ENCODE results near the gene PLA2G4A. TPM values are rescaled to one million over a fixed set of nuclear protein-coding genes. Genes with fewer than 3 reads are reported as not detected.

Gene PLA2G4A
- polyA plus RNA-seq, 1 donor (not counting 4 experiments of a cell fraction or from before 2014, with no cell fraction given): 29.2 TPM

DNA sequence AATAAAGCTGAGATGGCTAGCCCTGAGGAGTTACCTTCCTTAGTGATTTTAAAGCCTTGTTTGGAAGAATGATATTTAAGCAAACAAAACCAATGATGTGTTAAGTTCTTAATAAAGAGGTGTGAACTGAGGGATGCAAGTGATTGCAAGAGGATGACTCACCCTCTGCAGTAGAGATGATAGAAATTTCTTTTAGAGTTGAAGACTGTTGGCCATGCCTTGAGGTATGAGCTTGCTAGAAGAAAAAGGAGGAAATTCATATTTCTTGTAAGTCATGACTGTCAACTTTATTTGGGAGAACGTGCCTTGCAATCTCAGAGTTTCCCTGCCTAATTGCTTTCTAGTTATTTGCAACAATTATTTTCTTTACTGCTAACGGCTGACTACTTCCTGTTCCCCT lies 94.7 kb downstream of the PLA2G4A start:
- H3K27me3 ChIP-seq (ENCODE audit: control insufficient read depth, extremely low read depth, insufficient read depth, low read length): no peaks in the 10 kb centered on the region
- no peak for DNase-seq (ENCODE audit: low read depth, low spot score)
- H4K20me1 ChIP-seq (ENCODE audit: control insufficient read depth, extremely low read depth, insufficient read depth, low read length): no peaks in the 10 kb centered on the region

DNA sequence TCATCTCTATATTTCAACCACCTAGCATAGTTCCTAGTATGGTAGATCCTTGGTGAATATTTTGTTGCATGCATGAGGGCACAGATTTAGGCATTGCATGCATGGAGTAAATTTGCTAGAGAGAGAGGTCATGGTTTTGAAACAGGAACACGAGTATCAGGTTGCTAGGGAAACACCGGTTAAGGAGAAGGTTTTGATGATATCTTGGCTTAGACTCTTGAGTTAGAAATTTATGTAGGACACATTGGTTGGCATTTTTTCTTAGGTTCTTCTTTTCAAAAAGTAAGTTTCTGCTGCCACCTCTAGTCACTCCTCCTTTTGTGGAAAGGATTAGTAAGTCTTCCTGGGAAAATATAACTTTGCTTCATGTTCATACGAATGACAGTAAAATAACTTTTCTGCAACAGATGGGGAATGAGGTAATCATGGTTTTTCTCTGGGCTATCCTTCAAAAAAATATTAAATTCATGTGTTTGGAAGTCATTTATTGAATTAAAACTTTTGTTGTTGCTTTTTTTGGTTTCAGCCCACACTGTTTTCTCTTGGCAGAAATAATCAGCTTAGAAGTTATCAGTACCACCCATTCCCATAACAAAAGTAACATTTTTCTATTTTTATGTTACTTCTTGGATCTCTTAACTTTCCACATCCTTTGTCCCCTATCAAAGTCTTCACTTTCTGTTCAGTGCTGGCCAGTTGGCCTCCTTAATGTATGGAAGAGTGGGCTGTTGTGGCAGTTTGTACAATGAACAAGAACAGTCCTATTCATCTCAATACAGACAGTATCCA lies 97.3 kb downstream of the PLA2G4A start:
- Histone ChIP-seq H2AFZ (ENCODE audit: control insufficient read depth, low read length) (no peak overlapping the region), H3K4me3 (ENCODE audit: control insufficient read depth in 2 of 3, extremely low read depth in 1 of 3, insufficient read depth in 2 of 3, low read depth in 1 of 3, low read length in 3 of 3) (no peak overlapping the region), H3K9me1 (ENCODE audit: control insufficient read depth, extremely low read depth, insufficient read depth, low read length) (no peaks in the 10 kb centered on the region), H4K20me1 (ENCODE audit: control insufficient read depth, extremely low read depth, insufficient read depth, low read length) (no peaks in the 10 kb centered on the region), H3K27me3 (ENCODE audit: control insufficient read depth, extremely low read depth, insufficient read depth, low read length) (no peaks in the 10 kb centered on the region), H3K9me3 (ENCODE audit: control insufficient read depth, low read depth, low read length) (no peaks in the 10 kb centered on the region), H3K36me3 (ENCODE audit: control insufficient read depth in 2 of 2, extremely low read depth in 1 of 2, insufficient read depth in 2 of 2, low read length in 2 of 2) (no peaks in the 10 kb centered on the region), H3K79me2 (ENCODE audit: control insufficient read depth, insufficient read depth, low read length) (no peaks in the 10 kb centered on the region), H3K9ac (ENCODE audit: control insufficient read depth, extremely low read depth, insufficient read depth, low read length) (no peak overlapping the region), H3K27ac (ENCODE audit: control insufficient read depth, insufficient read depth, low read length) (no peak overlapping the region), H3K4me2 (ENCODE audit: control insufficient read depth, extremely low read depth, insufficient read depth, low read depth, low read length) (no peak overlapping the region), H3K4me1 (ENCODE audit: control insufficient read depth, extremely low read depth, insufficient read depth, low read length) (peaks cover 14% of the 10 kb centered on the region)
- no peak for DNase-seq (ENCODE audit: low read depth, low spot score)
- TF ChIP-seq EZH2 (IDR thresholded peaks at IDR 0.05; ENCODE audit: low read length): no peak
- TF ChIP-seq, protein P1, sequence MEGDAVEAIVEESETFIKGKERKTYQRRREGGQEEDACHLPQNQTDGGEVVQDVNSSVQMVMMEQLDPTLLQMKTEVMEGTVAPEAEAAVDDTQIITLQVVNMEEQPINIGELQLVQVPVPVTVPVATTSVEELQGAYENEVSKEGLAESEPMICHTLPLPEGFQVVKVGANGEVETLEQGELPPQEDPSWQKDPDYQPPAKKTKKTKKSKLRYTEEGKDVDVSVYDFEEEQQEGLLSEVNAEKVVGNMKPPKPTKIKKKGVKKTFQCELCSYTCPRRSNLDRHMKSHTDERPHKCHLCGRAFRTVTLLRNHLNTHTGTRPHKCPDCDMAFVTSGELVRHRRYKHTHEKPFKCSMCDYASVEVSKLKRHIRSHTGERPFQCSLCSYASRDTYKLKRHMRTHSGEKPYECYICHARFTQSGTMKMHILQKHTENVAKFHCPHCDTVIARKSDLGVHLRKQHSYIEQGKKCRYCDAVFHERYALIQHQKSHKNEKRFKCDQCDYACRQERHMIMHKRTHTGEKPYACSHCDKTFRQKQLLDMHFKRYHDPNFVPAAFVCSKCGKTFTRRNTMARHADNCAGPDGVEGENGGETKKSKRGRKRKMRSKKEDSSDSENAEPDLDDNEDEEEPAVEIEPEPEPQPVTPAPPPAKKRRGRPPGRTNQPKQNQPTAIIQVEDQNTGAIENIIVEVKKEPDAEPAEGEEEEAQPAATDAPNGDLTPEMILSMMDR (optimal IDR thresholded peaks at IDR 0.05 in 1 of 3, IDR thresholded peaks at IDR 0.05 in 1 of 3, conservative IDR thresholded peaks at IDR 0.05 in 1 of 3; ENCODE audit: extremely low read depth in 1 of 3, insufficient read depth in 2 of 3, low read length in 3 of 3): no peak
- dilution Hi-C loops (cut with MboI; ENCODE audit: extremely low pct_ligation_motif_present, low sequenced_read_pairs): no loop called here
- FAIRE-seq: peak; percentile 43

More for the DNA sequence above, 94.7 kb downstream of the PLA2G4A start:
- Histone ChIP-seq H3K4me1 (ENCODE audit: control insufficient read depth, extremely low read depth, insufficient read depth, low read length) (peaks cover 14% of the 10 kb centered on the region), H3K36me3 (ENCODE audit: control insufficient read depth in 2 of 2, extremely low read depth in 1 of 2, insufficient read depth in 2 of 2, low read length in 2 of 2) (no peaks in the 10 kb centered on the region), H3K79me2 (ENCODE audit: control insufficient read depth, insufficient read depth, low read length) (no peaks in the 10 kb centered on the region), H3K9me3 (ENCODE audit: control insufficient read depth, low read depth, low read length) (no peaks in the 10 kb centered on the region), H3K9me1 (ENCODE audit: control insufficient read depth, extremely low read depth, insufficient read depth, low read length) (no peaks in the 10 kb centered on the region), H3K9ac (ENCODE audit: control insufficient read depth, extremely low read depth, insufficient read depth, low read length) (no peak overlapping the region), H2AFZ (ENCODE audit: control insufficient read depth, low read length) (no peak overlapping the region), H3K4me2 (ENCODE audit: control insufficient read depth, extremely low read depth, insufficient read depth, low read depth, low read length) (no peak overlapping the region), H3K4me3 (ENCODE audit: control insufficient read depth in 2 of 3, extremely low read depth in 1 of 3, insufficient read depth in 2 of 3, low read depth in 1 of 3, low read length in 3 of 3) (no peak overlapping the region), H3K27ac (ENCODE audit: control insufficient read depth, insufficient read depth, low read length) (no peak overlapping the region)
- no peak for TF ChIP-seq EZH2 (IDR thresholded peaks at IDR 0.05; ENCODE audit: low read length)
- peak; percentile 29 for FAIRE-seq
- dilution Hi-C loops (cut with MboI; ENCODE audit: extremely low pct_ligation_motif_present, low sequenced_read_pairs): no loop called here

Data from keratinocyte (primary cell).